ENCODE data around the gene EID3. TPM values are rescaled to one million over a fixed set of nuclear protein-coding genes. Genes with fewer than 3 reads are reported as not detected.

Gene EID3
- total and polyA plus RNA-seq, 2 experiments from 2014 or later, result 3.3 to 3.4 TPM

GRCh38 chr12:104294927-104295668 is 8.4 kb upstream of the EID3 start:
- Histone ChIP-seq H3K36me3 (ENCODE audit: insufficient read depth) (peaks cover 13% of the 10 kb centered on the region), H3K4me3 (no peak overlapping the region), H3K4me2 (no peak overlapping the region), H3K4me1 (ENCODE audit: insufficient read depth) (peaks cover 16% of the 10 kb centered on the region), H2AFZ (no peak overlapping the region), H3K79me2 (replicated peaks; ENCODE audit: insufficient read depth) (peaks cover 97% of the 10 kb centered on the region), H3K27ac (ENCODE audit: low read depth) (no peak overlapping the region), H3F3A (replicated peaks; ENCODE audit: low read depth) (0 out of 2 replicates have a peak, but pooled peaks cover 7% of the 10 kb centered on the region), H4K20me1 (replicated peaks; ENCODE audit: insufficient read depth) (peaks cover 60% of the 10 kb centered on the region), H3K27me3 (ENCODE audit: insufficient read depth) (no peaks in the 10 kb centered on the region), H3K9me2 (ENCODE audit: insufficient read depth) (no peaks in the 10 kb centered on the region)
- Mint-ChIP-seq H3K4me1 (peaks cover 32% of the 10 kb centered on the region), H3K27me3 (ENCODE audit: insufficient read depth, low read depth, poor library complexity) (no peaks in the 10 kb centered on the region), H3K27ac (no peak overlapping the region; the same call in 1 of the 2 replicates), H3K9me3 (no peaks in the 10 kb centered on the region), H3K4me3 (no peak overlapping the region), H3K36me3 (ENCODE audit: low read depth) (peaks cover 67% of the 10 kb centered on the region)
- DNase-seq (ENCODE audit: low spot score) (no peak), ATAC-seq (no peak)
- TF ChIP-seq CREB1 (CRISPR knock-in tag; IDR thresholded peaks at IDR 0.05; ENCODE audit: low read depth), result no peak
- no peak for TF ChIP-seq CTCF (conservative IDR thresholded peaks at IDR 0.05; ENCODE audit: low read depth in 2 of 2)
- TF ChIP-seq ETS1 (IDR thresholded peaks at IDR 0.05), result no peak
- no peak for TF ChIP-seq REST (IDR thresholded peaks at IDR 0.05; ENCODE audit: unreplicated experiment)
- no peak for TF ChIP-seq ZNF114 (CRISPR knock-in tag; IDR thresholded peaks at IDR 0.05)
- TF ChIP-seq NANOG (IDR thresholded peaks at IDR 0.05; ENCODE audit: borderline replicate concordance), result no peak
- no peak for TF ChIP-seq ZNF331 (CRISPR knock-in tag; IDR thresholded peaks at IDR 0.05; ENCODE audit: low read depth)
- TF ChIP-seq EZH2phosphoT487 (IDR thresholded peaks at IDR 0.05; ENCODE audit: unreplicated experiment), result no peak
- TF ChIP-seq ZNF462 (CRISPR knock-in tag; IDR thresholded peaks at IDR 0.05), result no peak
- TF ChIP-seq POLR2AphosphoS5 (IDR thresholded peaks at IDR 0.05; ENCODE audit: low read depth), result no peak
- no peak for TF ChIP-seq EZH2 (IDR thresholded peaks at IDR 0.05; ENCODE audit: low read depth, unreplicated experiment)
- no peak for TF ChIP-seq JUNB (IDR thresholded peaks at IDR 0.05; ENCODE audit: unreplicated experiment)
- no peak for TF ChIP-seq STAT1 (IDR thresholded peaks at IDR 0.05; ENCODE audit: unreplicated experiment)

Data from GM23338 (cell line).